ENCODE results near the gene C14orf132. TPM values are rescaled to one million over a fixed set of nuclear protein-coding genes. Genes with fewer than 3 reads are reported as not detected.

Gene C14orf132
- total RNA-seq, 2 donors from 2014 or later = 1.6 to 5.6 TPM

DNA sequence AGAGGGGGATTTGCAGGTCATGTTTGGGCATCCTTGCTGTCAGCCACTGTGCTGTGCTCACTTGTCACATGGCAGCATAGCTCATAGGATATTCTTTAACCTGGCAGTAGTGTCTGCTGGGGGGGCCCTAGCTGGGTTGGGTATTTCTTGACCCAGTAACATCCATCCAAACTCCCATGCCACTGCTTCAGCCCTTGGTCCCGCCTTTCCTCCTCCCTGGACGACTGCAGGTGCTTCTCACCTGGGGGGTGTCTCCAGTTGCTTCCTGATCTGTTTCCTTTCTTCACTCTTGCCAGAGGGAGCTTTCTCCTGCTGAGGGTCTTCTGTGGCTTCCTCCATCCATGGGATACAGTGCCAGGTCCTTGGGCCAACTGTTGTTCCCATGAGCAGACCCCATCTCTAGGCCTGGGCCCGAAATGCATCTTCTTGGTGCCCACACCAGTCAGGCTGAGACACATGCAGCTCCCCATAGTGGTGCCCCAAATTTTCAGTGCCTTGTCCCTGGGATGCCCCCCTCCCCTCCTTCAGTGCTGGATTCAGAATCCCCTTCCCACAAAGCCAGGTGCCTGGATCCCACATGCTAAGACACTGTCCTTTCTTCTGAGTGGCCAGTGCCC is 20.5 kb downstream of the C14orf132 start:
- Histone ChIP-seq H3K4me3 (no peak overlapping the region), H3K27ac (no peak overlapping the region), H3K36me3 (no peaks in the 10 kb centered on the region), H3K9me3 (no peaks in the 10 kb centered on the region), H3K27me3 (no peaks in the 10 kb centered on the region), H3K4me1 (no peaks in the 10 kb centered on the region)
- TF ChIP-seq, protein P1, sequence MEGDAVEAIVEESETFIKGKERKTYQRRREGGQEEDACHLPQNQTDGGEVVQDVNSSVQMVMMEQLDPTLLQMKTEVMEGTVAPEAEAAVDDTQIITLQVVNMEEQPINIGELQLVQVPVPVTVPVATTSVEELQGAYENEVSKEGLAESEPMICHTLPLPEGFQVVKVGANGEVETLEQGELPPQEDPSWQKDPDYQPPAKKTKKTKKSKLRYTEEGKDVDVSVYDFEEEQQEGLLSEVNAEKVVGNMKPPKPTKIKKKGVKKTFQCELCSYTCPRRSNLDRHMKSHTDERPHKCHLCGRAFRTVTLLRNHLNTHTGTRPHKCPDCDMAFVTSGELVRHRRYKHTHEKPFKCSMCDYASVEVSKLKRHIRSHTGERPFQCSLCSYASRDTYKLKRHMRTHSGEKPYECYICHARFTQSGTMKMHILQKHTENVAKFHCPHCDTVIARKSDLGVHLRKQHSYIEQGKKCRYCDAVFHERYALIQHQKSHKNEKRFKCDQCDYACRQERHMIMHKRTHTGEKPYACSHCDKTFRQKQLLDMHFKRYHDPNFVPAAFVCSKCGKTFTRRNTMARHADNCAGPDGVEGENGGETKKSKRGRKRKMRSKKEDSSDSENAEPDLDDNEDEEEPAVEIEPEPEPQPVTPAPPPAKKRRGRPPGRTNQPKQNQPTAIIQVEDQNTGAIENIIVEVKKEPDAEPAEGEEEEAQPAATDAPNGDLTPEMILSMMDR (IDR thresholded peaks at IDR 0.05) = no peak
- DNase-seq (ENCODE audit: low spot score) = no peak

DNA sequence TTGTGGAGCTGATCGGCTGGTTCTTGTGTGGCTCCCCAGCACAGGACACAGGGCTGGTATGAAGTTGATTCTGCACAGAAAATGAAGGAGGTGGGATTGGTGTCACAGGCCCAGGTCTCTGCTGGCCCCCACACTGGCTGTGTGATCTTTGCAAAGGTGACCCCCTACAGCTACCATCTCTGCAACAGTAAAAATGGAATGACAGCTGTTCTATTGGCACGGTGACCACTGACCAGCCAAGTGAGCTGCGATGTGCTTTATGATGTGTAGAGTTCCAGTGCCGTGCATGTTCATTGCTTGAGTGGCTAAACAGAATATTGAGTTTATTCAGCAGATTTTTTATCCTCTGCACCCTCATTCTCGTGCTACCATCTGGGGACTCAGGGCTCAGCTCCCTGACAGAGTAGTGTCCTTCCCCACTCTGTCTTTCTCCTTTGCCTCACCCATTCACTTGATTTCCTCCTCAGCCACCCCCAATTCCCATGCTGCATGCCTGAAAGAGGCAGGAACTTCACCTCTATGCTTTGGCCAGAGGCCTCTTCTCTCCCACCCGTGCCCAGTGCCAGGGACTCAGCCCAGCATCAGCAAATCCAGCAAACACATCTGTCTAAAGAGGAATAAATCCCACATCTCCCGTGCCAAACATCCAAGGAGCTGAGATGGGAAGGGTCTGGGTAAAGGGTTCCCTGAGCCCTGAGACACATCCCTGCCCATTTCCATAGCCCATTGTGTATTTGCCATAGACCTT is 21.2 kb downstream of the C14orf132 start:
- Histone ChIP-seq H3K4me3 (no peak overlapping the region), H3K4me1 (no peaks in the 10 kb centered on the region), H3K36me3 (no peaks in the 10 kb centered on the region), H3K27ac (no peak overlapping the region), H3K9me3 (no peaks in the 10 kb centered on the region), H3K27me3 (no peaks in the 10 kb centered on the region)
- TF ChIP-seq, protein P1 (IDR thresholded peaks at IDR 0.05) = no peak
- no peak for DNase-seq (ENCODE audit: low spot score)

DNA sequence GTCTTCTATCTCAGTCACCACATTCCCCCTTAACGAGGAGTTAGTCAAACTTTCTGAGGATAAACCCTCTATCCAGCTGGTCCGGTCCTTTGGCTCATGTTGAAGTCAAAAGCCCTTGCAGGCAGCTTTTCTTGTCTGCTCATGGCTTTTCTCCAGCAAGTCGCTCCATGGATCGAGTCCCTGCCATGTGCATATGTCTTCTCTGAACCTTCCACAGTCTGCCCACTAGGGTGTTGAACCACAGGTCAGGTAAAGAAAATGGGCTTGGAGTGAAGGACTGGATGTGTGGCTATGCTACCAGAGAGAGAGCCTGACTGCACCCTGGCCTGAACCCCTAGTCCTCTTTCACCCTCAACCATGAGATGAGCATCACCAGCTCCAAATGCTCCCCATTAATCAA is 22.8 kb downstream of the C14orf132 start:
- Histone ChIP-seq H3K27ac (no peak overlapping the region), H3K4me1 (no peaks in the 10 kb centered on the region), H3K36me3 (no peaks in the 10 kb centered on the region), H3K27me3 (no peaks in the 10 kb centered on the region), H3K9me3 (no peaks in the 10 kb centered on the region), H3K4me3 (no peak overlapping the region)
- no peak for DNase-seq (ENCODE audit: low spot score)
- TF ChIP-seq, protein P1 (IDR thresholded peaks at IDR 0.05) = no peak

DNA sequence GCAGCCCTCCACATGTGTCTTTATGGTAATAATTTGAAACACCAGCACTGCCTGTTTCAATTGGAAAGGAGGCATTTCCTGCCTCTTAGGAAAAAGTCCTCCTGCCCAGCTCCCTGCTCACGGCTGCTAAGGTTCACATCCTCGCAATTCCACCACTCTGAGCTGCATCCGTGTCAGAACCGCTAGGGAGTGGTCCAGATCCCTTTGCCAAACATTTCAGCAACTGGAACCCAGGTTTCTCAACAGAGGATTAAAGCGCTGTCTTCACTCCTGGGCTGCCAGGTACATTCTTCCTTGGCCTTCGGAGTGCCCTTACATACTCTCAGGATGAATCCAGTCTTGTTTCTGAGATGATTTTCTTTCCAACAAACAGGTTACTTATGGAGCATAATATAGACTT is 23.3 kb downstream of the C14orf132 start:
- no peaks in the 10 kb centered on the region for H3K9me3 ChIP-seq
- H3K27me3 ChIP-seq = no peaks in the 10 kb centered on the region
- H3K36me3 ChIP-seq = no peaks in the 10 kb centered on the region
- no peak overlapping the region for H3K27ac ChIP-seq
- H3K4me3 ChIP-seq = no peak overlapping the region
- DNase-seq (ENCODE audit: low spot score) = no peak
- no peaks in the 10 kb centered on the region for H3K4me1 ChIP-seq
- TF ChIP-seq, protein P1 (IDR thresholded peaks at IDR 0.05) = no peak

DNA sequence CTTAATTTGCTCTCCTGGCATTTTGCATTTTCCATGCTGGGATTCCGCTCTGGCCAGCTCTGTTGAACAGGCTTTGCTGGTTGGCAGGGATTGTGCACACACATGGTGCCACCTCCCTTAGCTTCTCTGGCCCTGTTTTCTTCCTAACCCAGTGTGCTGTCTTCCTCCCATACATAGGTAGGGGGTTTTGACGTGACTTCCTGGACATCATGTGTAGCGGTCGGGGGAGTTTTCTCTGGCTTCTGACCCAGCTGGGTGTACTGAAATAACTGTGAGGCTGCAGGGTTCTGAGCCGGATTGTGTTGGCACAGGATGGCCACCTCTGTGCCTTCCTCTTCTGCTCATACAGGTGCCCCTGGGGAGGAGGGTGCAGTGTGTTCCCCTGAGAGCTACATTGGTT is 25.7 kb downstream of the C14orf132 start:
- Histone ChIP-seq H3K27ac (no peak overlapping the region), H3K36me3 (no peaks in the 10 kb centered on the region), H3K4me1 (no peaks in the 10 kb centered on the region), H3K27me3 (no peaks in the 10 kb centered on the region), H3K4me3 (no peak overlapping the region), H3K9me3 (no peaks in the 10 kb centered on the region)
- TF ChIP-seq, protein P1 (IDR thresholded peaks at IDR 0.05) = no peak
- no peak for DNase-seq (ENCODE audit: low spot score)
